Measurements from ENCODE around the gene HCRTR1. TPM values are rescaled to one million over a fixed set of nuclear protein-coding genes. Genes with fewer than 3 reads are reported as not detected.

HCRTR1 gene
- polyA plus RNA-seq, 1 of the 3 experiments (the other 2 are of a cell fraction), result 0.03 TPM

GRCh38 chr1:31650161-31651088, 32.9 kb downstream of the HCRTR1 start:
- no peaks in the 10 kb centered on the region for H3K36me3 ChIP-seq (replicated peaks in 1 of 2; ENCODE audit: control insufficient read depth in 1 of 2, insufficient read depth in 2 of 2, low read length in 1 of 2)
- POLR2A ChIA-PET, result no interaction called here

More at GRCh38 chr1:31650161-31651088, 32.9 kb downstream of the HCRTR1 start:
- H3K4me1 ChIP-seq (ENCODE audit: control insufficient read depth in 1 of 2, insufficient read depth in 2 of 2, low read depth in 1 of 2, low read length in 1 of 2), result peaks cover 0 to 15% of the 10 kb centered on the region in 2 experiments; a peak in 3 of 4 replicates
- no peak overlapping the region for H3K4me2 ChIP-seq
- peaks cover 6% of the 10 kb centered on the region for H3F3A ChIP-seq (replicated peaks; ENCODE audit: insufficient read depth)
- H3K9me3 ChIP-seq, result no peaks in the 10 kb centered on the region
- H3K27ac ChIP-seq (ENCODE audit: low read depth in 2 of 2, low read length in 1 of 2), result no peak overlapping the region
- no peaks in the 10 kb centered on the region for H3K9me2 ChIP-seq
- H4K20me1 ChIP-seq (ENCODE audit: insufficient read depth), result no peaks in the 10 kb centered on the region
- H3K9ac ChIP-seq, result no peak overlapping the region
- H3K79me2 ChIP-seq (ENCODE audit: insufficient read depth), result peaks cover 8% of the 10 kb centered on the region; the same call in 1 of the 2 replicates
- H3K4me3 ChIP-seq (ENCODE audit: low read depth in 2 of 2, low read length in 1 of 2), result no peak overlapping the region
- TF ChIP-seq TEAD4 (IDR thresholded peaks at IDR 0.05; ENCODE audit: borderline replicate concordance, insufficient read depth), result no peak
- TF ChIP-seq TCF12 (IDR thresholded peaks at IDR 0.05), result no peak
- TF ChIP-seq RFX5 (IDR thresholded peaks at IDR 0.05; ENCODE audit: low read length), result no peak
- TF ChIP-seq GATA2 (CRISPR knock-in tag; IDR thresholded peaks at IDR 0.05), result no peak
- no peak for TF ChIP-seq FOXM1 (IDR thresholded peaks at IDR 0.05; ENCODE audit: low read depth)
- no peak for TF ChIP-seq FOSL2 (IDR thresholded peaks at IDR 0.05; ENCODE audit: borderline replicate concordance, low read depth)
- TF ChIP-seq NRF1 (IDR thresholded peaks at IDR 0.05; ENCODE audit: low read depth, low read length), result no peak
- no peak for TF ChIP-seq USF2 (IDR thresholded peaks at IDR 0.05; ENCODE audit: borderline replicate concordance, low read depth, low read length)
- TF ChIP-seq REST (IDR thresholded peaks at IDR 0.05; ENCODE audit: low read depth, low read length), result no peak
- no peak for TF ChIP-seq TAF1 (IDR thresholded peaks at IDR 0.05; ENCODE audit: borderline replicate concordance, low read depth, low read length)
- no peak for TF ChIP-seq EP300 (IDR thresholded peaks at IDR 0.05; ENCODE audit: borderline replicate concordance in 1 of 2, low read depth in 1 of 2, low read length in 1 of 2)
- no peak for TF ChIP-seq FOXJ3 (CRISPR knock-in tag; IDR thresholded peaks at IDR 0.05)
- TF ChIP-seq MEF2A (IDR thresholded peaks at IDR 0.05; ENCODE audit: borderline replicate concordance, low read depth), result no peak
- no peak for TF ChIP-seq ELF1 (IDR thresholded peaks at IDR 0.05)
- H3K27me3 ChIP-seq (ENCODE audit: insufficient read depth), result no peaks in the 10 kb centered on the region
- WGBS (ENCODE audit: low lambda C conversion rate), result 89% methylated on average over 9 of the region's 9 CpGs
- CTCF ChIA-PET, result interaction anchor here (0.8 to 1.4 kb wide), 10 partner anchors 13 to 304 kb away, joined by 3 to 13 read pairs (median 3); no protein-coding TSS in a partner anchor
- DNase-seq, result no peak
- H2AFZ ChIP-seq (ENCODE audit: low read depth), result no peak overlapping the region
